Panc1 (cell line): ENCODE data around the gene RNGTT. TPM values are rescaled to one million over a fixed set of nuclear protein-coding genes. Genes with fewer than 3 reads are reported as not detected.

ENCODE experiments used
- ATAC-seq: fragments of 200-7000 bp; cut with Tn5 transposase; 2 replicates; pipeline ENCODE4 v1.9.1; 2020; ENCODE audit warnings: mild to moderate bottlenecking, moderate library complexity
- BruUV-seq: library from RNA; stranded (reverse); fragments of 400-500 nt; replicated peaks from 2 replicates; lab custom pipeline; 2021; lab: Mats Ljungman, UMichigan
- CTCF ChIA-PET: fragments of 300-600 bp; sonication (Branson Sonifier 250); formaldehyde crosslinking; loops from one replicate; lab custom pipeline; 2022; ENCODE audit warnings: antibody characterized with exemption; lab: Charles Lee
- POLR2A ChIA-PET: fragments of 300-600 bp; sonication (Branson Sonifier 250); formaldehyde crosslinking; loops from one replicate; lab custom pipeline; 2022; ENCODE audit warnings: antibody characterized with exemption; lab: Charles Lee
- DNase-seq: peaks from one replicate; pipeline ENCODE4 v3.0.0-alpha.2; 2010; ENCODE audit warnings: low read depth, low spot score
- H3K27ac ChIP-seq: 2 replicates; pipeline ENCODE4 v1.5.1; 2011; ENCODE audit warnings: mild to moderate bottlenecking, low read length, inconsistent platforms
- H3K27me3 ChIP-seq: fragments of 200-500 bp; sonication (Bioruptor generic); 2 replicates; pipeline ENCODE4 v1.6.0; 2014; ENCODE audit warnings: low read length, inconsistent platforms; ENCODE audit not compliant: control insufficient read depth, insufficient read depth
- H3K36me3 ChIP-seq: fragments of 200-500 bp; sonication (Bioruptor generic); 2 replicates; pipeline ENCODE4 v1.5.1; 2014; ENCODE audit warnings: inconsistent platforms, mild to moderate bottlenecking, low read length, moderate library complexity; ENCODE audit not compliant: control insufficient read depth, insufficient read depth
- H3K4me1 ChIP-seq: 2 replicates; pipeline ENCODE4 v1.5.1; 2011; ENCODE audit warnings: inconsistent platforms, mild to moderate bottlenecking, low read length, moderate library complexity; ENCODE audit not compliant: control insufficient read depth, insufficient read depth
- H3K4me3 ChIP-seq, 2 experiments: 2 replicates each; pipeline ENCODE4 v1.5.1; 2011 to 2012; ENCODE audit warnings: low read depth in 2 of 2, low read length in 2 of 2, mild to moderate bottlenecking in 2 of 2, inconsistent platforms in 1 of 2, moderate library complexity in 1 of 2
- H3K9me3 ChIP-seq: fragments of 200-500 bp; sonication (Bioruptor generic); 2 replicates; pipeline ENCODE4 v1.5.1; 2014; ENCODE audit warnings: low read depth, mild to moderate bottlenecking, inconsistent platforms, low read length, moderate library complexity; ENCODE audit not compliant: control insufficient read depth, insufficient read depth
- POLR2AphosphoS5 ChIP-seq: IDR thresholded peaks from 2 replicates; pipeline ENCODE4 v1.6.1; 2012; ENCODE audit warnings: mild to moderate bottlenecking, low read depth, low read length, moderate library complexity
- REST ChIP-seq, 2 experiments: IDR thresholded peaks; 2 replicates each; pipeline ENCODE4 v1.6.1; 2011 to 2012; ENCODE audit warnings: low read depth in 2 of 2, control low read depth in 1 of 2, low read length in 1 of 2, mild to moderate bottlenecking in 1 of 2, moderate library complexity in 1 of 2; ENCODE audit not compliant: insufficient read depth in 1 of 2
- SIN3A ChIP-seq: IDR thresholded peaks from 2 replicates; pipeline ENCODE4 v1.6.1; 2012; ENCODE audit warnings: low read depth, mild to moderate bottlenecking, low read length, moderate library complexity, borderline replicate concordance; ENCODE audit not compliant: insufficient read depth
- TCF7L2 ChIP-seq: IDR thresholded peaks from 2 replicates; pipeline ENCODE4 v1.6.1; 2011; ENCODE audit warnings: mild to moderate bottlenecking, low read depth, low read length, inconsistent platforms
- in situ Hi-C: cut with HindIII; loops from 2 replicates; pipeline ENCODE4 v1.10.0; 2016; ENCODE audit warnings: low sequenced_read_pairs, low pct_unique_long_range_greater_than_20kb
- intact Hi-C: fragments of 100-400 bp; cut with micrococcal nuclease; formaldehyde crosslinking; loops from one replicate; pipeline ENCODE4 v1.10.0; 2022; ENCODE audit not compliant: unreplicated experiment
- total RNA-seq: library from RNA; stranded (reverse); gene quantifications from one replicate; pipeline ENCODE4 v1.2.1, GENCODE V29; 2021; ENCODE audit not compliant: unreplicated experiment
- TF ChIP-seq, protein P1 (sequence below): fragments of 450-650 bp; IDR thresholded peaks from 2 replicates; pipeline ENCODE4 v1.5.1; 2017; ENCODE audit warnings: mild to moderate bottlenecking

Gene RNGTT
- total RNA-seq, 1 experiment from 2014 or later: 21.2 TPM

DNA sequence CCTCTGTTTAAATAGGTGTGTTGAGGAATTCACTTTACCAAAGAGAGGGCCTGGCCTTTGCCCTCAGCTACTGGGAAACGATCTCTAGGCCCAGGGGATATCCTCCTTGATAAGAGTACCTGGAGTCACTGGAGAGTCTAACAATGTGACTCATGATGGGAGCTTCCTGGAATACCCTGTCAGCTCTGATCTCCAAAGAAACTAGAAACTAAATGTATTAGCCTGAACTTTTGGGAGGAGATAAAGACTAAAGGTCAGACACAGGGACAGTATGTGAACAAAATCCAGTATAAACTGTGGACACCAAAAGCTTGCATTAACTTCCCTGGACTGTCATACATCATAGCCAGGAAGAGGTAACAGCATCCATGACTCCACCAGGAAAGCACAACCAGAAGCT lies 148.5 kb downstream of the RNGTT start:
- H3K4me1 ChIP-seq: no peaks in the 10 kb centered on the region
- no peaks in the 10 kb centered on the region for H3K27me3 ChIP-seq
- POLR2A ChIA-PET: no interaction called here
- intact Hi-C loops (no loop called here), in situ Hi-C loops (no loop called here)
- CTCF ChIA-PET: no interaction called here
- H3K4me3 ChIP-seq: no peak overlapping the region
- BruUV-seq: no TSS peak
- no peaks in the 10 kb centered on the region; the same call in 1 of the 2 replicates for H3K36me3 ChIP-seq
- DNase-seq: no peak
- TF ChIP-seq, protein P1, sequence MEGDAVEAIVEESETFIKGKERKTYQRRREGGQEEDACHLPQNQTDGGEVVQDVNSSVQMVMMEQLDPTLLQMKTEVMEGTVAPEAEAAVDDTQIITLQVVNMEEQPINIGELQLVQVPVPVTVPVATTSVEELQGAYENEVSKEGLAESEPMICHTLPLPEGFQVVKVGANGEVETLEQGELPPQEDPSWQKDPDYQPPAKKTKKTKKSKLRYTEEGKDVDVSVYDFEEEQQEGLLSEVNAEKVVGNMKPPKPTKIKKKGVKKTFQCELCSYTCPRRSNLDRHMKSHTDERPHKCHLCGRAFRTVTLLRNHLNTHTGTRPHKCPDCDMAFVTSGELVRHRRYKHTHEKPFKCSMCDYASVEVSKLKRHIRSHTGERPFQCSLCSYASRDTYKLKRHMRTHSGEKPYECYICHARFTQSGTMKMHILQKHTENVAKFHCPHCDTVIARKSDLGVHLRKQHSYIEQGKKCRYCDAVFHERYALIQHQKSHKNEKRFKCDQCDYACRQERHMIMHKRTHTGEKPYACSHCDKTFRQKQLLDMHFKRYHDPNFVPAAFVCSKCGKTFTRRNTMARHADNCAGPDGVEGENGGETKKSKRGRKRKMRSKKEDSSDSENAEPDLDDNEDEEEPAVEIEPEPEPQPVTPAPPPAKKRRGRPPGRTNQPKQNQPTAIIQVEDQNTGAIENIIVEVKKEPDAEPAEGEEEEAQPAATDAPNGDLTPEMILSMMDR: no peak
- TF ChIP-seq SIN3A: no peak
- no peak overlapping the region for H3K27ac ChIP-seq
- no peak for ATAC-seq
- no peaks in the 10 kb centered on the region for H3K9me3 ChIP-seq

DNA sequence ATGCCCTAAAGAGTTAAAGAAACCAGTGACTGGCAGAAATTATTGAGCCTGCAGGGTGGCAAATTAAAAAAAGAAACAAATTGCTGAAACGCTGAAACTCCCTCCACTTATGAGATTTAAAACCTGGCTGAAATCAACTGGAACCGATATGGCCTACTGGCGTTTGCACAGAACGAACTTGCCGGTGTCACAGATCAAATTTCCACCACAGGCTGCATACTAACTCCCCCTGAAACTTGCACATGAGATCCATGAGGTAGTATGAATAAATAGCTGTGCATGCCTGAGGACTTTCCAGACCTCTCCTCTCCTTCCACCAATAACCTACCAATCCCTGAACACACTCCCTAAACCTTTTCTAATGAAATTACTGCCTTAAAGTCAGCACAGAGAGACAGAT lies 150.4 kb downstream of the RNGTT start:
- Histone ChIP-seq H3K9me3 (peaks cover 3% of the 10 kb centered on the region; the same call in 1 of the 2 replicates), H3K4me1 (no peaks in the 10 kb centered on the region), H3K36me3 (no peaks in the 10 kb centered on the region; the same call in 1 of the 2 replicates), H3K27me3 (no peaks in the 10 kb centered on the region), H3K27ac (no peak overlapping the region), H3K4me3 (no peak overlapping the region)
- no peak for DNase-seq
- in situ Hi-C loops (no loop called here), intact Hi-C loops (no loop called here)
- ChIA-PET POLR2A (no interaction called here), CTCF (no interaction called here)
- no peak for TF ChIP-seq POLR2AphosphoS5
- no peak for TF ChIP-seq SIN3A
- TF ChIP-seq TCF7L2: no peak
- TF ChIP-seq, protein P1: no peak
- TF ChIP-seq REST (IDR thresholded peaks at IDR 0.05; ENCODE audit: insufficient read depth in 1 of 2, low read depth in 2 of 2, low read length in 1 of 2): no peak
- no TSS peak for BruUV-seq
- ATAC-seq: no peak
